SK-N-SH (cell line): Measurements from ENCODE around the gene NNT. TPM values are rescaled to one million over a fixed set of nuclear protein-coding genes. Genes with fewer than 3 reads are reported as not detected.

Experiments
- CHD2 ChIP-seq: fragments of 150-350 bp; IDR thresholded peaks from 2 replicates; pipeline ENCODE4 v1.6.1; 2018; ENCODE audit warnings: low read length; ENCODE audit not compliant: partially characterized antibody
- EZH2phosphoT487 ChIP-seq: fragments of 200-600 bp; sonication (generic); IDR thresholded peaks from 2 replicates; pipeline ENCODE4 v1.6.1; 2017; ENCODE audit warnings: low read depth, mixed run types, mild to moderate bottlenecking, antibody characterized with exemption, moderate library complexity, borderline replicate concordance
- FOSL2 ChIP-seq: IDR thresholded peaks from 2 replicates; pipeline ENCODE4 v1.4.0; 2012; ENCODE audit warnings: low read depth, mild to moderate bottlenecking, moderate library complexity, borderline replicate concordance
- FOXJ3 ChIP-seq: sonication (generic); formaldehyde crosslinking; IDR thresholded peaks from 2 replicates; pipeline ENCODE4 v1.5.1; 2020; ENCODE audit warnings: mild to moderate bottlenecking, missing genetic modification reagents
- GABPA ChIP-seq: IDR thresholded peaks from 2 replicates; pipeline ENCODE4 v1.4.0; 2012; ENCODE audit warnings: low read depth, mild to moderate bottlenecking
- GATA2 ChIP-seq: sonication (generic); formaldehyde crosslinking; IDR thresholded peaks from 2 replicates; pipeline ENCODE4 v1.5.0; 2020; ENCODE audit warnings: mild to moderate bottlenecking, missing genetic modification reagents
- JUND ChIP-seq: IDR thresholded peaks from 2 replicates; pipeline ENCODE4 v1.4.0; 2012
- MXI1 ChIP-seq: IDR thresholded peaks from 2 replicates; pipeline ENCODE4 v1.6.1; 2012; ENCODE audit warnings: mild to moderate bottlenecking, low read depth, low read length, improper control_type of control experiment
- NFIC ChIP-seq: IDR thresholded peaks from 2 replicates; pipeline ENCODE4 v1.4.0; 2012; ENCODE audit warnings: borderline replicate concordance
- NRF1 ChIP-seq: IDR thresholded peaks from 2 replicates; pipeline ENCODE4 v1.6.1; 2012; ENCODE audit warnings: low read depth, mild to moderate bottlenecking, low read length
- RAD21 ChIP-seq: IDR thresholded peaks from 2 replicates; pipeline ENCODE4 v1.6.1; 2012; ENCODE audit warnings: mild to moderate bottlenecking, low read length
- RCOR1 ChIP-seq: fragments of 150-350 bp; IDR thresholded peaks from 2 replicates; pipeline ENCODE4 v1.6.1; 2017; ENCODE audit warnings: antibody characterized with exemption, low read length
- RXRA ChIP-seq: IDR thresholded peaks from 2 replicates; pipeline ENCODE4 v1.4.0; 2012; ENCODE audit warnings: low read depth, mild to moderate bottlenecking, borderline replicate concordance
- SIN3A ChIP-seq: IDR thresholded peaks from 2 replicates; pipeline ENCODE4 v1.6.1; 2012; ENCODE audit warnings: low read depth, mild to moderate bottlenecking, low read length, moderate library complexity, borderline replicate concordance
- TAF1 ChIP-seq: IDR thresholded peaks from 2 replicates; pipeline ENCODE4 v1.6.1; 2012; ENCODE audit warnings: low read depth, mild to moderate bottlenecking, low read length, moderate library complexity, borderline replicate concordance
- TCF12 ChIP-seq: IDR thresholded peaks from 2 replicates; pipeline ENCODE4 v1.4.0; 2012
- TEAD4 ChIP-seq: IDR thresholded peaks from 2 replicates; pipeline ENCODE4 v1.4.0; 2012; ENCODE audit warnings: mild to moderate bottlenecking, borderline replicate concordance; ENCODE audit not compliant: insufficient read depth
- YY1 ChIP-seq: IDR thresholded peaks from 2 replicates; pipeline ENCODE4 v1.4.0; 2012; ENCODE audit warnings: low read depth, mild to moderate bottlenecking
- polyA plus RNA-seq, 3 experiments: library from polyadenylated mRNA; depleted of rRNA; stranded (reverse); fragments of >200 nt; gene quantifications; 2 replicates each; pipeline ENCODE4 v1.2.3, GENCODE V29; 2012
- TF ChIP-seq, protein P1 (sequence below): IDR thresholded peaks from 2 replicates; pipeline ENCODE4 v1.4.0; 2012; ENCODE audit warnings: low read depth
- TF ChIP-seq, protein P2 (sequence below): IDR thresholded peaks from 2 replicates; pipeline ENCODE4 v1.4.0; 2012; ENCODE audit warnings: low read depth, borderline replicate concordance
- TF ChIP-seq, protein P3 (sequence below): IDR thresholded peaks from 2 replicates; pipeline ENCODE4 v1.6.1; 2012; ENCODE audit warnings: mild to moderate bottlenecking, low read depth, low read length, moderate library complexity

The NNT gene
- polyA plus RNA-seq, 1 of the 3 experiments (the other 2 are of a cell fraction) = 21.9 TPM

DNA sequence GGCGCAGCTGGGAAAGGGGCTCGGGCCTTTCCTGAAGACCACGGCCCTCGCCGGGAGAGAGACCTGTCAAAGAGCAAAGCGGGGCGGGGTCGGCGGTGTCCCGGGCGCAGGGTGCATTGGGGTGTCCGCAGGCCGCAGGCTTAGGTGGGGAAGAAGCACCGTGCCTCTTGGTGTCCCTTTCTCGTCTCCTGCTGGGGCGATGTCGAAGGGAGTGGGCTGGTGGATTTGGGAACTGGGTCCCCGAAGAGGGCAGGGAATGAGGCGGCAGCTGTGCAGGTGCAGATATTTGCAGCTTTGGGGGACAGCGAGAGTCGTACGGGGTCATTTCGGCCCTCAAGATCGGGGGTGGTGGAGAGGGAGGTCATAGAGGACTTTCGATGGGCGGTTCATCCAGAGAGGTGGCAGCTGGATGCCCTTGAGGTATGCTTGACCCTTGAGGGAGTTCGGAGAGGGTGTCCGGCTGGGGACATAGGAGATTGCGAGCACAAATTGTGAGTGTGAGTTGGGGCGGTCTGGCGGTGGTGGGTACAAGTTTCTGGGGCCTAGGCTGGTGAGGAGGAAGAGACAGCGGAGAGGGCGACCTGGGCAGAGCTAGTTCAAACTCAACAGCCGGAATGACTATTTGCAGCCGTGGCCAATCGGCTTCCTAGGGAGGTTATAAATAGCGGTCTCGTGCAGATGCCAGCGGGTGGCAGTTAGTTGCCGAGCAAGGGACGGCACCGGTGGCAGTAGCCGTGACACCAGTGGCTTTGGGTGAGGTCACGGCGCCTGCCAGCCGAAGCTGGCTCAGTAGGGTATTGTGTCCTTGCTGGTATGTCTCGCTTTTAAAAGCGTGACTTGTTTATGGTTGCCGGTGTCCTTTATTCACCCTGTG lies 601 bp downstream of the NNT start (continued):
- no peak for TF ChIP-seq GATA2 (CRISPR knock-in tag)
- TF ChIP-seq, protein P1, sequence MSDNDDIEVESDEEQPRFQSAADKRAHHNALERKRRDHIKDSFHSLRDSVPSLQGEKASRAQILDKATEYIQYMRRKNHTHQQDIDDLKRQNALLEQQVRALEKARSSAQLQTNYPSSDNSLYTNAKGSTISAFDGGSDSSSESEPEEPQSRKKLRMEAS = peak; percentile 52; the same call in 1 of the 2 replicates
- TF ChIP-seq TEAD4 = no peak
- TF ChIP-seq YY1 = no peak
- TF ChIP-seq, protein P2, sequence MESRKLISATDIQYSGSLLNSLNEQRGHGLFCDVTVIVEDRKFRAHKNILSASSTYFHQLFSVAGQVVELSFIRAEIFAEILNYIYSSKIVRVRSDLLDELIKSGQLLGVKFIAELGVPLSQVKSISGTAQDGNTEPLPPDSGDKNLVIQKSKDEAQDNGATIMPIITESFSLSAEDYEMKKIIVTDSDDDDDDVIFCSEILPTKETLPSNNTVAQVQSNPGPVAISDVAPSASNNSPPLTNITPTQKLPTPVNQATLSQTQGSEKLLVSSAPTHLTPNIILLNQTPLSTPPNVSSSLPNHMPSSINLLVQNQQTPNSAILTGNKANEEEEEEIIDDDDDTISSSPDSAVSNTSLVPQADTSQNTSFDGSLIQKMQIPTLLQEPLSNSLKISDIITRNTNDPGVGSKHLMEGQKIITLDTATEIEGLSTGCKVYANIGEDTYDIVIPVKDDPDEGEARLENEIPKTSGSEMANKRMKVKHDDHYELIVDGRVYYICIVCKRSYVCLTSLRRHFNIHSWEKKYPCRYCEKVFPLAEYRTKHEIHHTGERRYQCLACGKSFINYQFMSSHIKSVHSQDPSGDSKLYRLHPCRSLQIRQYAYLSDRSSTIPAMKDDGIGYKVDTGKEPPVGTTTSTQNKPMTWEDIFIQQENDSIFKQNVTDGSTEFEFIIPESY = no peak
- TF ChIP-seq TAF1 = no peak
- peak; percentile 48; the same call in 1 of the 2 replicates for TF ChIP-seq GABPA
- TF ChIP-seq FOXJ3 (CRISPR knock-in tag) = no peak
- TF ChIP-seq NFIC = no peak
- no peak for TF ChIP-seq CHD2
- TF ChIP-seq RAD21 = no peak
- no peak for TF ChIP-seq TCF12
- no peak for TF ChIP-seq JUND
- no peak for TF ChIP-seq NRF1
- TF ChIP-seq FOSL2 = no peak
- no peak for TF ChIP-seq EZH2phosphoT487
- 0 out of 2 replicates have a peak, but pooled peaks have one; percentile 50 for TF ChIP-seq SIN3A
- TF ChIP-seq RCOR1 = no peak; the same call in 1 of the 2 replicates
- TF ChIP-seq, protein P3, sequence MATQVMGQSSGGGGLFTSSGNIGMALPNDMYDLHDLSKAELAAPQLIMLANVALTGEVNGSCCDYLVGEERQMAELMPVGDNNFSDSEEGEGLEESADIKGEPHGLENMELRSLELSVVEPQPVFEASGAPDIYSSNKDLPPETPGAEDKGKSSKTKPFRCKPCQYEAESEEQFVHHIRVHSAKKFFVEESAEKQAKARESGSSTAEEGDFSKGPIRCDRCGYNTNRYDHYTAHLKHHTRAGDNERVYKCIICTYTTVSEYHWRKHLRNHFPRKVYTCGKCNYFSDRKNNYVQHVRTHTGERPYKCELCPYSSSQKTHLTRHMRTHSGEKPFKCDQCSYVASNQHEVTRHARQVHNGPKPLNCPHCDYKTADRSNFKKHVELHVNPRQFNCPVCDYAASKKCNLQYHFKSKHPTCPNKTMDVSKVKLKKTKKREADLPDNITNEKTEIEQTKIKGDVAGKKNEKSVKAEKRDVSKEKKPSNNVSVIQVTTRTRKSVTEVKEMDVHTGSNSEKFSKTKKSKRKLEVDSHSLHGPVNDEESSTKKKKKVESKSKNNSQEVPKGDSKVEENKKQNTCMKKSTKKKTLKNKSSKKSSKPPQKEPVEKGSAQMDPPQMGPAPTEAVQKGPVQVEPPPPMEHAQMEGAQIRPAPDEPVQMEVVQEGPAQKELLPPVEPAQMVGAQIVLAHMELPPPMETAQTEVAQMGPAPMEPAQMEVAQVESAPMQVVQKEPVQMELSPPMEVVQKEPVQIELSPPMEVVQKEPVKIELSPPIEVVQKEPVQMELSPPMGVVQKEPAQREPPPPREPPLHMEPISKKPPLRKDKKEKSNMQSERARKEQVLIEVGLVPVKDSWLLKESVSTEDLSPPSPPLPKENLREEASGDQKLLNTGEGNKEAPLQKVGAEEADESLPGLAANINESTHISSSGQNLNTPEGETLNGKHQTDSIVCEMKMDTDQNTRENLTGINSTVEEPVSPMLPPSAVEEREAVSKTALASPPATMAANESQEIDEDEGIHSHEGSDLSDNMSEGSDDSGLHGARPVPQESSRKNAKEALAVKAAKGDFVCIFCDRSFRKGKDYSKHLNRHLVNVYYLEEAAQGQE = no peak
- TF ChIP-seq MXI1 = peak; percentile 83
- TF ChIP-seq RXRA = no peak
- TF ChIP-seq, all 33 proteins: peak for 4
